ENCODE data around the gene CEP85. TPM values are rescaled to one million over a fixed set of nuclear protein-coding genes. Genes with fewer than 3 reads are reported as not detected.

CEP85 gene
- total and polyA plus RNA-seq, 10 of the 15 experiments (the other 5 are each of a cell fraction or from before 2014, with no cell fraction given) = 8.4 to 26.8 (median 21.5) TPM

DNA sequence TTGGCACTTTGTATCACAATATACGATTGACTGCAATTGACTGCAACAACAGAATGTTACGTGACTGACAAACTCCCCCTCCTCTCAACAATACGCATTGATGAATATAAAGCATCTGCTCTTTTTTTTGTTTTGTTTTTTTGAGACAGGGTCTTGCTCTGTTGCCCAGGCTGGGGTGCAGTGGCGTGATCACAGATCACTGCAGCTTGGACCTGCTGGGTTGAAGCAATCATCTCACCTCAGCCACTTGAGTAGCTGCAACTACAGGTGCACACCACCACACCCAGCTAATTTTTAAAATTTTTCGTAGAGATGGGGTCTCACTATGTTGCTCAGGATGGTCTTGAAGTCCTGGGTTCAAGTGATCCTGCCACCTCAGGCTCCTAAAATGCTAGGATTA lies 21.3 kb upstream of the CEP85 start:
- SMC1A ChIA-PET (ENCODE audit: uncharacterized antibody, unreplicated experiment) = interaction anchor here (0.6 to 1.0 kb wide), 2 partner anchors 8 to 9 kb away, joined by 3 read pairs; no protein-coding TSS in a partner anchor
- CTCF ChIA-PET = interaction anchor here (1.4 kb wide), 1 partner anchor 205 kb away, joined by 4 read pairs; no protein-coding TSS in a partner anchor
- in situ Hi-C loops (cut with MboI) (no loop called here), intact Hi-C loops (cut with micrococcal nuclease; ENCODE audit: unreplicated experiment) (no loop called here)
- Histone ChIP-seq H3K4me2 (ENCODE audit: control insufficient read depth, insufficient read depth) (no peak overlapping the region), H3K79me2 (ENCODE audit: control insufficient read depth, insufficient read depth, low read length) (no peaks in the 10 kb centered on the region), H2AFZ (ENCODE audit: control insufficient read depth, low read depth, low read length) (no peak overlapping the region), H3K4me1 (ENCODE audit: control insufficient read depth, insufficient read depth, low read length) (no peaks in the 10 kb centered on the region), H3K27me3 (replicated peaks in 1 of 2; ENCODE audit: control insufficient read depth in 2 of 2, insufficient read depth in 2 of 2, low read length in 1 of 2) (no peaks in the 10 kb centered on the region), H4K20me1 (ENCODE audit: control insufficient read depth, insufficient read depth) (no peaks in the 10 kb centered on the region), H3K36me3 (ENCODE audit: control insufficient read depth in 2 of 2, insufficient read depth in 2 of 2, low read length in 1 of 2) (no peaks in the 10 kb centered on the region), H3K4me3 (no peak overlapping the region), H3K9ac (ENCODE audit: control insufficient read depth, insufficient read depth, low read length) (no peak overlapping the region), H3K9me3 (replicated peaks; ENCODE audit: control insufficient read depth, insufficient read depth, low read length) (no peaks in the 10 kb centered on the region), H3K27ac (ENCODE audit: control insufficient read depth, insufficient read depth) (no peak overlapping the region)
- RAD21 ChIA-PET (ENCODE audit: unreplicated experiment) = no interaction called here
- FAIRE-seq = no peak
- 30% methylated on average over 5 of the region's 5 CpGs for WGBS (ENCODE audit: insufficient coverage, insufficient replicate concordance, low lambda C conversion rate, missing lambda C conversion rate)
- no TSS peak for BruUV-seq (replicated peaks)
- no peak for ATAC-seq
- DNase-seq (ENCODE audit: low read depth, low spot score) = no peak
- POLR2A ChIA-PET = no interaction called here
- no peak for TF ChIP-seq BHLHE40 (IDR thresholded peaks at IDR 0.05; ENCODE audit: borderline replicate concordance in 1 of 2, low read depth in 2 of 2, low read length in 1 of 2)
- TF ChIP-seq, protein P1, sequence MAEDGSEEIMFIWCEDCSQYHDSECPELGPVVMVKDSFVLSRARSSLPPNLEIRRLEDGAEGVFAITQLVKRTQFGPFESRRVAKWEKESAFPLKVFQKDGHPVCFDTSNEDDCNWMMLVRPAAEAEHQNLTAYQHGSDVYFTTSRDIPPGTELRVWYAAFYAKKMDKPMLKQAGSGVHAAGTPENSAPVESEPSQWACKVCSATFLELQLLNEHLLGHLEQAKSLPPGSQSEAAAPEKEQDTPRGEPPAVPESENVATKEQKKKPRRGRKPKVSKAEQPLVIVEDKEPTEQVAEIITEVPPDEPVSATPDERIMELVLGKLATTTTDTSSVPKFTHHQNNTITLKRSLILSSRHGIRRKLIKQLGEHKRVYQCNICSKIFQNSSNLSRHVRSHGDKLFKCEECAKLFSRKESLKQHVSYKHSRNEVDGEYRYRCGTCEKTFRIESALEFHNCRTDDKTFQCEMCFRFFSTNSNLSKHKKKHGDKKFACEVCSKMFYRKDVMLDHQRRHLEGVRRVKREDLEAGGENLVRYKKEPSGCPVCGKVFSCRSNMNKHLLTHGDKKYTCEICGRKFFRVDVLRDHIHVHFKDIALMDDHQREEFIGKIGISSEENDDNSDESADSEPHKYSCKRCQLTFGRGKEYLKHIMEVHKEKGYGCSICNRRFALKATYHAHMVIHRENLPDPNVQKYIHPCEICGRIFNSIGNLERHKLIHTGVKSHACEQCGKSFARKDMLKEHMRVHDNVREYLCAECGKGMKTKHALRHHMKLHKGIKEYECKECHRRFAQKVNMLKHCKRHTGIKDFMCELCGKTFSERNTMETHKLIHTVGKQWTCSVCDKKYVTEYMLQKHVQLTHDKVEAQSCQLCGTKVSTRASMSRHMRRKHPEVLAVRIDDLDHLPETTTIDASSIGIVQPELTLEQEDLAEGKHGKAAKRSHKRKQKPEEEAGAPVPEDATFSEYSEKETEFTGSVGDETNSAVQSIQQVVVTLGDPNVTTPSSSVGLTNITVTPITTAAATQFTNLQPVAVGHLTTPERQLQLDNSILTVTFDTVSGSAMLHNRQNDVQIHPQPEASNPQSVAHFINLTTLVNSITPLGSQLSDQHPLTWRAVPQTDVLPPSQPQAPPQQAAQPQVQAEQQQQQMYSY (CRISPR knock-in tag; IDR thresholded peaks at IDR 0.05) = no peak
